Loucy (cell line): ENCODE data around the gene SEPTIN7.

Experiments
- CTCF ChIP-seq: fragments of 200-600 bp; sonication (generic); conservative IDR thresholded peaks from 2 replicates; pipeline ENCODE4 v1.5.1; 2014; ENCODE audit warnings: mild to moderate bottlenecking, antibody characterized with exemption, low read length
- EZH2phosphoT487 ChIP-seq: fragments of 200-600 bp; IDR thresholded peaks from 2 replicates; pipeline ENCODE4 v1.6.1; 2018; ENCODE audit warnings: antibody characterized with exemption, mild to moderate bottlenecking, moderate library complexity, borderline replicate concordance

- TF ChIP-seq CTCF = no peak; the same call in 1 of the 2 replicates
- no peak for TF ChIP-seq EZH2phosphoT487
Observed at GRCh38 chr7:35802102-35802466, 1.2 kb downstream of the SEPTIN7 start.
